T1000 (cell line): ENCODE results near the gene GSDME.

Source experiments
- DNase-seq: peaks from one replicate; lab custom pipeline; 2025; ENCODE audit warnings: mixed read lengths; lab: John Stamatoyannopoulos, UW

Gene GSDME

GRCh38 chr7:24722386-24723177 lies 34.7 kb downstream of the GSDME start:
- DNase-seq, result no peak

- no peak for DNase-seq
Measured at GRCh38 chr7:24721481-24722001, 35.7 kb downstream of the GSDME start.

GRCh38 chr7:24720283-24720682 lies 37.0 kb downstream of the GSDME start:
- DNase-seq, result no peak

- no peak for DNase-seq
Measured at GRCh38 chr7:24718977-24719491, 38.2 kb downstream of the GSDME start.

GRCh38 chr7:24718431-24718831 lies 38.8 kb downstream of the GSDME start:
- DNase-seq, result no peak

GRCh38 chr7:24717694-24718320 lies 39.5 kb downstream of the GSDME start:
- DNase-seq, result no peak

- no peak for DNase-seq
Measured at GRCh38 chr7:24717247-24717622, 40.0 kb downstream of the GSDME start.

- DNase-seq, result no peak
Measured at GRCh38 chr7:24716480-24717246, 40.6 kb downstream of the GSDME start.

GRCh38 chr7:24715661-24716479 lies 41.4 kb downstream of the GSDME start:
- DNase-seq, result no peak

- no peak for DNase-seq
Measured at GRCh38 chr7:24715171-24715570, 42.1 kb downstream of the GSDME start.

GRCh38 chr7:24714676-24715010 lies 42.6 kb downstream of the GSDME start:
- DNase-seq, result no peak

- DNase-seq, result no peak
Measured at GRCh38 chr7:24713850-24714675, 43.2 kb downstream of the GSDME start.

GRCh38 chr7:24713039-24713793 lies 44.0 kb downstream of the GSDME start:
- DNase-seq, result no peak

GRCh38 chr7:24709585-24710360 lies 47.5 kb downstream of the GSDME start:
- no peak for DNase-seq

- DNase-seq, result no peak
Measured at GRCh38 chr7:24709051-24709450, 48.2 kb downstream of the GSDME start.

GRCh38 chr7:24707988-24708615 lies 49.2 kb downstream of the GSDME start:
- DNase-seq, result no peak

- no peak for DNase-seq
Measured at GRCh38 chr7:24706211-24707170, 50.8 kb downstream of the GSDME start.
